HCT116 (cell line): ENCODE data around the gene CCBE1.

ENCODE experiments used
- CTCF ChIP-seq, 3 experiments: fragments of 200-600 bp in 1 of 3; sonication (generic) in 1 of 3; IDR thresholded peaks in 2 of 3; conservative IDR thresholded peaks in 1 of 3; 2 replicates each; pipeline ENCODE4 v1.5.1; 2012 to 2017; ENCODE audit warnings: low read depth in 2 of 3, low read length in 2 of 3, antibody characterized with exemption in 1 of 3, borderline replicate concordance in 1 of 3, control low read depth in 1 of 3, mild to moderate bottlenecking in 1 of 3, mixed read lengths in 1 of 3, mixed run types in 1 of 3, moderate library complexity in 1 of 3; ENCODE audit not compliant: insufficient read depth in 1 of 3
- EGR1 ChIP-seq: IDR thresholded peaks from 2 replicates; pipeline ENCODE4 v1.6.1; 2012; ENCODE audit warnings: low read depth
- EZH2 ChIP-seq: fragments of 200-600 bp; sonication (generic); IDR thresholded peaks from 2 replicates; pipeline ENCODE4 v1.6.1; 2017; ENCODE audit warnings: antibody characterized with exemption, mixed run types
- JUND ChIP-seq: IDR thresholded peaks from 2 replicates; pipeline ENCODE4 v1.6.1; 2012
- POLR2A ChIP-seq: IDR thresholded peaks from 2 replicates; pipeline ENCODE4 v1.7.0; 2011; ENCODE audit warnings: borderline replicate concordance; ENCODE audit not compliant: insufficient read depth, insufficient read length; ENCODE audit errors: extremely low read depth
- REST ChIP-seq: IDR thresholded peaks from 2 replicates; pipeline ENCODE4 v1.6.1; 2012; ENCODE audit warnings: low read depth
- ZFX ChIP-seq: fragments of 450-650 bp; IDR thresholded peaks from 2 replicates; pipeline ENCODE4 v1.6.1; 2017
- ZNF274 ChIP-seq: fragments of 200-500 bp; sonication (Bioruptor generic); IDR thresholded peaks from 2 replicates; pipeline ENCODE4 v1.6.1; 2014; ENCODE audit warnings: mild to moderate bottlenecking, low read depth, low read length, inconsistent platforms

GRCh38 chr18:59704146-59704545, 6.9 kb upstream of the CCBE1 start:
- TF ChIP-seq POLR2A (no peak), CTCF (IDR thresholded peaks at IDR 0.05 in 2 of 3, conservative IDR thresholded peaks at IDR 0.05 in 1 of 3; ENCODE audit: borderline replicate concordance in 1 of 3, insufficient read depth in 1 of 3, low read depth in 2 of 3, low read length in 2 of 3) (no peak), EGR1 (no peak), JUND (no peak), ZFX (no peak), REST (no peak), EZH2 (no peak), ZNF274 (no peak)
